ENCODE results near the gene FAT4. TPM values are rescaled to one million over a fixed set of nuclear protein-coding genes. Genes with fewer than 3 reads are reported as not detected.

Gene FAT4
- total RNA-seq = 53.5 and 67.8 TPM in 2 replicates

DNA sequence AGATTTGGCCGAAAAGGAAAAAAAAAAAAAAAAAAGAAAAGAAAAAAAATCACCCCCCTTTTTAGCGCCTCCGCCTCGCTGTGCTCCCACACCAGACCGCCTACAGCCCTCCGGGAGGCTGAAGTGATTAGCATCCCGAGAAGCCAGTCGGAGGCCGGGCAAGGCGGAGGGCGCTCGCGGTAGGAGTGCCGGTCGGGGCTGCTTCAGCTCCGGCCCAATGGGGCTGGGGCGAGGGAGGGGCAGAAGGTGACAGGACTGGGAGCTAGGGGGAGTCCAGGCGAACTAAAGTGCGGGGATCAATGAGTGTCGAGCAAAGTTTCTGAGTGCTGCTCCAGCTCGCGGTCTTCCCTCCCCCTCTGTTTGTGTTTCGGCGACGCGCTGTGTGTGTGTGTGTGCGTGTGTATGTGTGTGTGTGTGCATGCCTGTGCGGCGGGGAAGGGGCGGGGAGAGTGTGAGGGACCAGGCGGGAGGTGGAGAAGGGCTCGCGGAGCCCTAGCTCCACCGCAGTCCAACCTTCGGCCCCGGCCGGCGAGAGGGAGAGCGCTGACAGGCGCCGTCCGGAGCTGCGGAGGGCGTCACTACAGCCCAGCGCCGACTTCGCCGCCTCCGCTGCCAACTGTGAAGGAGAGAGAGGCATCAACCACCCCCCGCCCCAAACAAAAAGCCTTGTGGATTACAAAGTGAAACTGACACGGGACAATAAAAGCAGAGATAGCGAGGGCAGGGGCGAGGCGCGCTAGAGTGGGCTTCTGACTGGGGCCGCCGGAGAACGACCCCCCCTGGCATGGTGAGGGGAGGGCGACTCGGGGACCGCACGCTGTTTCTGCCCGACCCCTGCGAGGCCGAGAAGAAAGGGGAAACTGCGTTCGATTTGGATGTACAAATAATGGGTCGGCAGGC, at the start of gene FAT4:
TSS of gene FAT4 (plus strand) at position 280 of the 900 bp plus-strand sequence. CDS start 1,457 bp downstream, outside the sequence.

Small RNA genes lying within 50 kb of the gene (small RNA-seq; reads per million reads assigned to genes)
- not detected for gene RF00019

All from thoracic aorta endothelial cell (primary cell).